ENCODE data around the gene DUSP9. TPM values are rescaled to one million over a fixed set of nuclear protein-coding genes. Genes with fewer than 3 reads are reported as not detected.

DUSP9 gene
- total RNA-seq, 1 donor from 2014 or later, result not detected

DNA sequence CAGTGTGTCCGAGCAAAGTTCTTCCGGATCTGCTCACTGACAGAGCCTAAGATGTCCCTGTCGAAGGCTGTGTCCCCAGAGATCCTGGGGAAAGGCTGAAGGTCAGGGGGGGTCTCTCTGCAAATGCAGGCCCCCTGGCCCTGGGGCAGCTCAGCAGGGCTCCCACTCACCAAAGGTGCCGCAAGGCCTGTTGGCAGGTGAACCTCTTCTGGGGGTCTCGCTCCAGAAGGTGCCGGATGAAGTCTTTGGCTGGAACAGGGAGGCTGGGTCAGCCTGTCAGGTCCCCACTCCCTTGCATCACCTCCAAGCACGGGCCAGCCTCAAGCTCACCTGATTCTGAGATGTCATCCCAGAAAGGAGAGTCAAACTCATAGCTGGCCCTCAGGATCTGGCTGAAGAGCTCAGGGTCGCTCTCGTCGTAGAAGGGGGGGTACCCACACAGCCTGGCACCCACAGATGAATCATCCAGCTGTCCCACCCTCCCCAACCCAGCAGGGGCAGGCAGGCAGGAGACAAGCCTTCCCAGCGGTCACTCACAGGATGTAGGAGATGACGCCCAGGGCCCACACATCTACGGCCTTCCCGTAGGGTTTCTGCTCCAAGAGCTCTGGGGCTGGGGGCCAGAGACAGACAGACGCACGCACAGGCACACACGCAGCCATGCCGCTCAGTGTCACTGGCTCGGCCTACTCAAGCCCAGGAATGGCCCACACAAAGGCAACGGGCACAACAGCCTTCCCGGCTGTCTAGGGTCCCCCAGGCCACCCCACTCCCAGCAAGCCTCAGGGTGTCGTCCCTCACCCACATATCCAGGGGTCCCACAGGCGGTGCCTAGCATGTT lies 24.0 kb downstream of the DUSP9 start:
- no peak for TF ChIP-seq CTCF (IDR thresholded peaks at IDR 0.05)
- Histone ChIP-seq H3K27me3 (peaks cover 4% of the 10 kb centered on the region), H3K9me3 (no peaks in the 10 kb centered on the region), H3K27ac (no peak overlapping the region), H3K4me1 (no peaks in the 10 kb centered on the region), H3K4me3 (no peak overlapping the region), H3K36me3 (no peaks in the 10 kb centered on the region)
- ATAC-seq, result no peak
- DNase-seq, result no peak
- intact Hi-C loops (cut with DNase I), result no loop called here

GRCh38 chrX:153671589-153672530 lies 24.9 kb downstream of the DUSP9 start:
- Histone ChIP-seq H3K27ac (no peak overlapping the region), H3K4me3 (no peak overlapping the region), H3K4me1 (no peaks in the 10 kb centered on the region), H3K27me3 (peaks cover 4% of the 10 kb centered on the region), H3K9me3 (no peaks in the 10 kb centered on the region), H3K36me3 (no peaks in the 10 kb centered on the region)
- DNase-seq (no peak), ATAC-seq (no peak)
- intact Hi-C loops (cut with DNase I), result no loop called here
- no peak for TF ChIP-seq CTCF (IDR thresholded peaks at IDR 0.05)

GRCh38 chrX:153672531-153673427 lies 25.8 kb downstream of the DUSP9 start:
- ATAC-seq, result no peak
- H3K27me3 ChIP-seq, result peaks cover 4% of the 10 kb centered on the region

DNA sequence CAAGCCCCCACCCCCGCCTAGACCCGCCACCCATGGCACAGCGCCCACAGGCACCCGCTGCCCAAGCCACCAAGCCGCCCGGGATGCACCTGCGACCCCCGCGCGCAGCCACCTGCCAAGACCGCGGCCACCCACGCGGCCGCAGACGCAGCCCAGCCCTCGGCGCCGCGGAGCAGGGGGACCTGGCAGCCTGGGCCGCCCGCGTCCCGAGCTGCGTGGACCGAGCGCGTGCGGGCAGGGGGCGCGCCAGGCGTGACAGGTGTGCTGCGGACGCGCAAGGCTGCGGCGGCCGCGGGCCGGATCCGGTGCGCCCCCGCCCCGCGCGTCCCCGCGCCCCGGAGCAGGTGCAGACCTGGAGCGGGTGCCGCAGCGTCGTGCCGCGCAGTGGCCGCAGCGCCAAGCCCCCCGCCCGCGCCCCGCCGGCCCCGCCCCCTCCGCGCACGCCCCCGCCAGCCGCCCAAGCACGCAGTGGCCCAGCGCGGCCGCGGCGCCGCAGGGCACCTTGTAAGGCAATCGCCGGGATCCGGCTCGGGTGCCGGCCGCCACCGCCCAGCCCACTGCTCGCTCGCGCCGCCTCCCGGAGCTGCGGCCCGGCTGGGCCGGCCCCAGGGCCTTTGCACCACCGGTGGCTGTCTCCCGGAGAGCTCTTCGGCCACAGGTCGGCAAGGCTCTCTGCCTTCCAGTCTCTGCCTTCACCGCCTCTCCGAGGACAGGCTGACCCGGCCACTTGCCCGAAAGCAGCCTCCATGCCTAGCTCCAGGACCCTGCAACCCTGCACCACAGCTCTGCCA lies 26.6 kb downstream of the DUSP9 start, which contains the start of gene PNCK:
Gene PNCK, minus strand, starts transcription at position 386 of the 791 bp plus-strand sequence. CDS start 737 bp downstream, outside the sequence.
- Histone ChIP-seq H3K27ac (no peak within 1 kb of the TSS), H3K36me3 (no peaks in the 10 kb centered on the region), H3K4me3 (no peak within 1 kb of the TSS), H3K27me3 (peaks cover 4% of the 10 kb centered on the region), H3K9me3 (no peaks in the 10 kb centered on the region), H3K4me1 (no peaks in the 10 kb centered on the region)
- no peak for ATAC-seq
- no peak for TF ChIP-seq CTCF (IDR thresholded peaks at IDR 0.05)
- no peak for DNase-seq
- intact Hi-C loops (cut with DNase I), result no loop called here

More at GRCh38 chrX:153672531-153673427, 25.8 kb downstream of the DUSP9 start:
- no peak overlapping the region for H3K4me3 ChIP-seq
- no peak for DNase-seq
- no peaks in the 10 kb centered on the region for H3K4me1 ChIP-seq
- H3K27ac ChIP-seq, result no peak overlapping the region
- no peaks in the 10 kb centered on the region for H3K36me3 ChIP-seq
- TF ChIP-seq CTCF (IDR thresholded peaks at IDR 0.05), result no peak
- intact Hi-C loops (cut with DNase I), result no loop called here
- no peaks in the 10 kb centered on the region for H3K9me3 ChIP-seq
